Measurements from ENCODE around the gene DPH5.
"Not testable (repeated sequence)": the region's sequence is repeated elsewhere in the genome, so short reads cannot be mapped to it uniquely, and the experiment has no call there.

DPH5 gene

GRCh38 chr1:100947816-100948215 is 77.8 kb downstream of the DPH5 start:
- no CpG with 5 or more reads among the region's 3 CpGs for WGBS (ENCODE audit: extremely low coverage, insufficient coverage, insufficient read length)
- H3K4me3 ChIP-seq (ENCODE audit: low read depth, low read length), result not testable (repeated sequence)

GRCh38 chr1:100946064-100946463 is 79.5 kb downstream of the DPH5 start:
- H2BK120ac ChIP-seq (ENCODE audit: insufficient read depth, low read length, poor library complexity); H2AK5ac ChIP-seq (ENCODE audit: low read length); H2BK5ac ChIP-seq (ENCODE audit: low read depth, low read length, poor library complexity); H3K18ac ChIP-seq (ENCODE audit: low read length); H2AFZ ChIP-seq (ENCODE audit: insufficient read depth, low read length, poor library complexity); H3K23ac ChIP-seq (ENCODE audit: low read length); H3K4ac ChIP-seq (ENCODE audit: low read depth, low read length); H3K27me3 ChIP-seq (ENCODE audit: insufficient read depth, low read length); H4K8ac ChIP-seq (ENCODE audit: low read depth, low read length); H3K9me3 ChIP-seq (ENCODE audit: insufficient read depth, low read depth, low read length); H4K12ac ChIP-seq (ENCODE audit: low read depth, low read length); H3K4me1 ChIP-seq (ENCODE audit: control insufficient read depth in 1 of 2, insufficient read depth in 2 of 2, low read length in 2 of 2); H4K91ac ChIP-seq (ENCODE audit: low read depth, low read length); H3K79me1 ChIP-seq (ENCODE audit: low read length); H2BK12ac ChIP-seq (ENCODE audit: low read length); H3K4me3 ChIP-seq (ENCODE audit: low read depth, low read length); H3K36me3 ChIP-seq (ENCODE audit: control insufficient read depth in 1 of 2, insufficient read depth in 2 of 2, low read length in 2 of 2); H3K4me2 ChIP-seq (ENCODE audit: low read length); H3K79me2 ChIP-seq (ENCODE audit: control insufficient read depth, insufficient read depth, low read length, poor library complexity); DNase-seq; H3K27ac ChIP-seq (ENCODE audit: low read depth, low read length); H3K14ac ChIP-seq (ENCODE audit: low read length); H3K9ac ChIP-seq (ENCODE audit: low read length): not testable (repeated sequence)
- WGBS (ENCODE audit: extremely low coverage, insufficient coverage, insufficient read length), result no CpG with 5 or more reads among the region's 3 CpGs

More at GRCh38 chr1:100947816-100948215, 77.8 kb downstream of the DPH5 start:
- H3K27me3 ChIP-seq (ENCODE audit: insufficient read depth, low read length); H2BK120ac ChIP-seq (ENCODE audit: insufficient read depth, low read length, poor library complexity); H3K4me2 ChIP-seq (ENCODE audit: low read length); H3K4me1 ChIP-seq (ENCODE audit: control insufficient read depth in 1 of 2, insufficient read depth in 2 of 2, low read length in 2 of 2); H3K4ac ChIP-seq (ENCODE audit: low read depth, low read length); H4K12ac ChIP-seq (ENCODE audit: low read depth, low read length); H3K23ac ChIP-seq (ENCODE audit: low read length); H2BK12ac ChIP-seq (ENCODE audit: low read length); H3K36me3 ChIP-seq (ENCODE audit: control insufficient read depth in 1 of 2, insufficient read depth in 2 of 2, low read length in 2 of 2); H4K8ac ChIP-seq (ENCODE audit: low read depth, low read length); H3K18ac ChIP-seq (ENCODE audit: low read length); H3K9ac ChIP-seq (ENCODE audit: low read length); H4K91ac ChIP-seq (ENCODE audit: low read depth, low read length); H2AFZ ChIP-seq (ENCODE audit: insufficient read depth, low read length, poor library complexity); H3K79me2 ChIP-seq (ENCODE audit: control insufficient read depth, insufficient read depth, low read length, poor library complexity); H3K9me3 ChIP-seq (ENCODE audit: insufficient read depth, low read depth, low read length); H3K79me1 ChIP-seq (ENCODE audit: low read length); H3K14ac ChIP-seq (ENCODE audit: low read length); DNase-seq; H2BK5ac ChIP-seq (ENCODE audit: low read depth, low read length, poor library complexity); H3K27ac ChIP-seq (ENCODE audit: low read depth, low read length); H2AK5ac ChIP-seq (ENCODE audit: low read length): not testable (repeated sequence)

GRCh38 chr1:100943533-100943932 is 82.1 kb downstream of the DPH5 start:
- no CpG with 5 or more reads among the region's 1 CpG for WGBS (ENCODE audit: extremely low coverage, insufficient coverage, insufficient read length)
- no peaks in the 10 kb centered on the region for H3K79me2 ChIP-seq (ENCODE audit: control insufficient read depth, insufficient read depth, low read length, poor library complexity)
- no peak overlapping the region for H3K27ac ChIP-seq (ENCODE audit: low read depth, low read length)

DNA sequence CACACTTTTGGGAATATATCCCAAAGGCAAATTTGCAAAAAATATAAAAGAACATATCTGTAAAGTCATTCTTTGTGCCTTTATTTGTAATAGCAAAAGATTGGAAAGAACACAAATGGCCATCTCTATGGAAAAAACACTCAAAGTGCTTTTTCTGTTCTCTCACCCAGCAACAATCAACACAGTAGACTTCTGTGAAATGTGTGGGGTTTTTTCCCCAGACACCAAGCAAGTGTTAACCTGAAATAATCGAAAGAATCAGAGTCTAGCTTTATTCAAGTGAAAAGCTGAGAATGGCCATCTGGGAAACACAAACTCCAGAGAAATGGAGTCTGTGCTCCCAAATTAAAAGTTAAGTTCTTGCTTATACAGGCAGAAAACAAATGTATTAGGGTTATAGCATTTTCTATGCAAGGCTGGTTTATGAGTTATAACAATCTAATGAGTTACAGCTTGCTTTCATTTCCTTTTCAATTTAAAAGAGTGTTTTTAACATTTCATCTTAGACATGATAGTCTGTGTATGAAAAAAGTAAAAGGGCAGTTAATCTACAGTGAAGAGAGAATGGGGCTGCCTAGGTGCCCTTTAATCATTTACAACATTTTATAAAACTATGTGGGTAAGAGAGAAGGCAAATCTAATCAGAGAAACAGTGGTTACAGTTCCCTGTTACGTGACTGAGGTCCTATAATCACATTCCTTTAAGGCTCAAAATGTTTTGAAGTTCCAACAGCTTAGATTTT is 83.1 kb downstream of the DPH5 start:
- Histone ChIP-seq H3K4me3 (ENCODE audit: low read depth, low read length) (no peak overlapping the region), H3K79me2 (ENCODE audit: control insufficient read depth, insufficient read depth, low read length, poor library complexity) (no peaks in the 10 kb centered on the region), H2AK5ac (ENCODE audit: low read length) (no peak overlapping the region), H2BK120ac (ENCODE audit: insufficient read depth, low read length, poor library complexity) (no peak overlapping the region), H4K12ac (ENCODE audit: low read depth, low read length) (no peak overlapping the region), H4K91ac (ENCODE audit: low read depth, low read length) (no peak overlapping the region), H2AFZ (ENCODE audit: insufficient read depth, low read length, poor library complexity) (no peak overlapping the region), H3K27ac (ENCODE audit: low read depth, low read length) (no peak overlapping the region), H3K9ac (ENCODE audit: low read length) (no peak overlapping the region), H3K4me2 (ENCODE audit: low read length) (no peak overlapping the region), H4K8ac (ENCODE audit: low read depth, low read length) (no peak overlapping the region), H3K9me3 (ENCODE audit: insufficient read depth, low read depth, low read length) (no peaks in the 10 kb centered on the region), H3K4ac (ENCODE audit: low read depth, low read length) (no peak overlapping the region), H3K23ac (ENCODE audit: low read length) (no peak overlapping the region), H3K18ac (ENCODE audit: low read length) (no peak overlapping the region), H2BK12ac (ENCODE audit: low read length) (no peak overlapping the region), H3K4me1 (ENCODE audit: control insufficient read depth in 1 of 2, insufficient read depth in 2 of 2, low read length in 2 of 2) (no peaks in the 10 kb centered on the region), H3K36me3 (ENCODE audit: control insufficient read depth in 1 of 2, insufficient read depth in 2 of 2, low read length in 2 of 2) (peaks cover 5 to 8% of the 10 kb centered on the region in 2 experiments), H3K27me3 (ENCODE audit: insufficient read depth, low read length) (no peaks in the 10 kb centered on the region), H3K14ac (ENCODE audit: low read length) (no peak overlapping the region), H2BK5ac (ENCODE audit: low read depth, low read length, poor library complexity) (no peak overlapping the region), H3K79me1 (ENCODE audit: low read length) (no peaks in the 10 kb centered on the region)
- WGBS (ENCODE audit: extremely low coverage, insufficient coverage, insufficient read length), result no CpG with 5 or more reads among the region's 2 CpGs
- DNase-seq, result no peak

More at GRCh38 chr1:100943533-100943932, 82.1 kb downstream of the DPH5 start:
- Histone ChIP-seq H3K9ac (ENCODE audit: low read length) (no peak overlapping the region), H3K4me3 (ENCODE audit: low read depth, low read length) (no peak overlapping the region), H3K14ac (ENCODE audit: low read length) (no peak overlapping the region), H3K4ac (ENCODE audit: low read depth, low read length) (no peak overlapping the region), H3K4me2 (ENCODE audit: low read length) (no peak overlapping the region), H3K18ac (ENCODE audit: low read length) (no peak overlapping the region), H3K9me3 (ENCODE audit: insufficient read depth, low read depth, low read length) (no peaks in the 10 kb centered on the region), H3K36me3 (ENCODE audit: control insufficient read depth in 1 of 2, insufficient read depth in 2 of 2, low read length in 2 of 2) (peaks cover 5 to 8% of the 10 kb centered on the region in 2 experiments), H3K4me1 (ENCODE audit: control insufficient read depth in 1 of 2, insufficient read depth in 2 of 2, low read length in 2 of 2) (no peaks in the 10 kb centered on the region), H4K8ac (ENCODE audit: low read depth, low read length) (no peak overlapping the region), H4K91ac (ENCODE audit: low read depth, low read length) (no peak overlapping the region), H4K12ac (ENCODE audit: low read depth, low read length) (no peak overlapping the region), H3K79me1 (ENCODE audit: low read length) (no peaks in the 10 kb centered on the region), H2BK12ac (ENCODE audit: low read length) (no peak overlapping the region), H2AK5ac (ENCODE audit: low read length) (no peak overlapping the region), H2BK5ac (ENCODE audit: low read depth, low read length, poor library complexity) (no peak overlapping the region), H2BK120ac (ENCODE audit: insufficient read depth, low read length, poor library complexity) (no peak overlapping the region), H3K27me3 (ENCODE audit: insufficient read depth, low read length) (no peaks in the 10 kb centered on the region), H2AFZ (ENCODE audit: insufficient read depth, low read length, poor library complexity) (no peak overlapping the region), H3K23ac (ENCODE audit: low read length) (no peak overlapping the region)
- DNase-seq, result peak; percentile 2 to 72
